Adipose tissue (tissue), 3 donors: Measurements from ENCODE around the gene GARNL3. TPM values are rescaled to one million over a fixed set of nuclear protein-coding genes. Genes with fewer than 3 reads are reported as not detected.

Experiments used
- H3K27ac ChIP-seq: one replicate; pipeline ENCODE4 v1.5.1; 2013; ENCODE audit warnings: low read depth, low read length
- WGBS, 3 donors: extraction: QIAGEN DNeasy Blood & Tissue Kit; methylation state at CpG; one replicate each; pipeline ENCODE4 v1.1.7; 2013; 5-methylcytosine and 5-hydroxymethylcytosine counted together
- polyA plus RNA-seq, 3 donors: library from polyadenylated mRNA; stranded (reverse); fragments of 200-250 nt; gene quantifications; one replicate each; pipeline ENCODE4 v1.2.3, GENCODE V29; 2013
- donor health status: healthy with polysubstance abuse.
- donor health status: Bipolar disorder and iron deficiency.
- donor health status: healthy.

The GARNL3 gene
- polyA plus RNA-seq, 3 donors = 2.4 to 7.5 (median 3.0) TPM

DNA sequence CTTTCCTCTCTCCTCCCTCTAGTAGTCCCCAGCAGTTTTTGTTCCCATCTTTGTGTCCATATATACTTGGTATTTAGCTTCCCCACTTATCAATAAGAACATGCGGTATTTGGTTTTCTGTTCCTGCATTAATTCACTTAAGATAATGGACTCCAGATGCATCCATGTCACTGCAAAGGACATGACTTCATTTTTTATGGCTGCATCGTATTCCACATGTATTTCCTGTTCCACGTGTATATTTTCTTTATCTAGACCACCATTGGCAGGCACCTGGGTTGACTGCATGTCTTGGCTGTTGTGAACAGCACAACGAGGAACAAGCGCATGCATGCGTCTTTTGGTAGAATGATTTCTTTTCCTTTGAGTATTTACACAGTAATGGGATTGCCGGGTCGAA lies 165.8 kb downstream of the GARNL3 start:
- WGBS, 3 donors = 94 to 96% (median 96%) methylated on average over 8 of the region's 8 CpGs
- no peak overlapping the region for H3K27ac ChIP-seq

DNA sequence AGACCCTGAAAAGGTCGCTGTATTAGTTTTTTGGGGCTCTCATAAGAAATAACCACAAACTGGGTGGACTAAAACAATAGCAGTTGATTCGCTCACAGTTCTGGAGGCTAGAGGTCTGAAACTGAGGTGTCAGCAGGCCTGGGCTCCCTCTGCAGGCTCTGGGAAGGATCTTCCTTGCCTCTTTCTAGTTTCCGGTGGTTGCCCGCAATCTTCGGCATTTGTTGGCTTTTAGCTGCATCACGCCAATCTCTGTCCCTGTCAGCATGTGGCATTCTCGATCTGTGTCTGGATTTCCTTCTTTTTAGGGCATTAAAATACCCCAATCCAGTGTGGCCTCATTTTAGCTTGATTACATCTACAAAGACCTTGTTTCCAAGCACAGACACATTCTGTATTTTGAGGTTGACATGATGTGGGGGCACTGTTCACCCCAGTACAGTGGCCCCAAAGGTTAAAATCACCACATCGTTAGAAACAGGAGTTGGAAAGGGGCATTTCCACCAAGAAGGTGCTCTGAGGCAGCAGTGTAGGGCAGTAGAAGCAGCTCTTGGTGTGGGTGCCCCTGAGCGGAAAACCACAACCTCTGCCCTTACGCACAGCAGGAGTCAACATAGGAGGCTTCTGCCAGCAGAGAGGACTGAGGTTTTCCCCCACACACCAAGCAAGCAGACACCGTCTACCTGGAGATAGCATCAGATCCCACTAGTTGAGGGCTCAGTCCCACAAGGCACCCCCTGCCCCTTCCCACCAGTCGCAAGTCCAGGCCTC lies 173.1 kb downstream of the GARNL3 start:
- H3K27ac ChIP-seq = no peak overlapping the region
- 80 to 87% (median 83%) methylated on average over 12 of the region's 12 CpGs for WGBS, 3 donors

DNA sequence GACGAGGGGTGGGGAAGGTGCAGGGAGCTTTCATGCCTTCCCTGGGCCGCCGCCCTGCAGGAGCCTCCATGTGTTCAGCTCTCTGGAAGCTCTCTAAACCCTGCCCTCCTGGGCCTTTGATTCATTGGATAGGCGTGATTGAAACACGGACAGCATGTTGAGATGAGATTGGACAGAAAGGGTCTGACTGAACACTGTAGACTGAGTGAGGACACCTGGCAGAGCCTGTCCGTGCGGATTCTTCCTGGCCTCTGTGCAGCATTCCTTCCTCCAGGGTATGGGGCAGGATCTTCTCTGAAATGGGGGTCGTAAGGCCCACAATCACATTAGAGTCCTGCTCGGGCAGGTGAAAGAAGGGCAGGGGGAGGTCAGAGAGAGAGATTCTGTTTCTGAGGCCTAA lies 173.8 kb downstream of the GARNL3 start:
- WGBS, 3 donors = 94 to 96% (median 94%) methylated on average over 9 of the region's 9 CpGs
- H3K27ac ChIP-seq = no peak overlapping the region

Other genes starting within 250 kb of the GARNL3 start
- 10 to 100 TPM in 2 of 3 donors, 1 to 10 TPM in 1; 4.2 to 96.1 (median 35.8) TPM for gene ANGPTL2, start 142.1 kb upstream of the GARNL3 start, polyA plus RNA-seq
- gene SLC2A8, start 132.4 kb downstream of the GARNL3 start, polyA plus RNA-seq = 10 to 100 TPM in 2 of 3 donors, 1 to 10 TPM in 1; 9.7 to 16.3 (median 15.2) TPM
- gene ZNF79, start 159.6 kb downstream of the GARNL3 start, polyA plus RNA-seq = 1 to 10 TPM; 1.7 to 2.5 (median 1.9) TPM
- 1,000 to 10,000 TPM; 2,597 to 3,737 (median 3,003) TPM for gene RPL12, start 186.6 kb downstream of the GARNL3 start, polyA plus RNA-seq
- 10 to 100 TPM in 1 of 3 donors, 1 to 10 TPM in 2; 5.8 to 12.9 (median 8.3) TPM for gene LRSAM1, start 186.7 kb downstream of the GARNL3 start, polyA plus RNA-seq